Activated CD4-positive, alpha-beta T cell treated with anti-CD3 and anti-CD28 coated beads, Interleukin-2, amount 10 ng/mL, durations not matched to agents 7 days and 5 days (primary cell): ENCODE measurements around the gene LARGE2. TPM values are rescaled to one million over a fixed set of nuclear protein-coding genes. Genes with fewer than 3 reads are reported as not detected.
A peak's percentile ranks its signal among the peaks of the same experiment; 100 is the strongest.

Experiments
- CTCF ChIA-PET: fragments of 350-600 bp; sonication (Branson Sonifier 250); formaldehyde crosslinking; loops from one replicate; lab custom pipeline; 2021; ENCODE audit warnings: antibody characterized with exemption; lab: Charles Lee
- POLR2A ChIA-PET: fragments of 350-600 bp; sonication (Branson Sonifier 250); formaldehyde crosslinking; loops from one replicate; lab custom pipeline; 2021; ENCODE audit warnings: antibody characterized with exemption; lab: Charles Lee
- DNase-seq: peaks from one replicate; pipeline ENCODE4 v3.0.0-alpha.2; 2020
- H3K27ac Mint-ChIP-seq: one replicate; pipeline ENCODE4 v1.8.0; 2021; ENCODE audit warnings: mild to moderate bottlenecking, moderate library complexity, mixed read lengths
- H3K27me3 Mint-ChIP-seq: one replicate; pipeline ENCODE4 v1.8.0; 2021; ENCODE audit warnings: mixed read lengths
- H3K36me3 Mint-ChIP-seq: one replicate; pipeline ENCODE4 v1.8.0; 2021; ENCODE audit warnings: low read depth, mixed read lengths
- H3K4me1 Mint-ChIP-seq: one replicate; pipeline ENCODE4 v1.8.0; 2021; ENCODE audit warnings: mixed read lengths
- H3K4me3 Mint-ChIP-seq: one replicate; pipeline ENCODE4 v1.8.0; 2021; ENCODE audit warnings: mild to moderate bottlenecking, moderate library complexity, mixed read lengths
- H3K9me3 Mint-ChIP-seq: one replicate; pipeline ENCODE4 v1.8.0; 2021; ENCODE audit warnings: mixed read lengths
- total RNA-seq, 2 experiments: library from RNA; stranded (reverse); gene quantifications; one replicate each; pipeline ENCODE4 v1.2.3, GENCODE V29; 2021

LARGE2 gene
- total RNA-seq, 2 experiments from 2014 or later = 0.40 to 0.44 TPM

GRCh38 chr11:45920531-45921477 is 1.7 kb upstream of the LARGE2 start:
- Mint-ChIP-seq H3K36me3 (peaks cover 4% of the 10 kb centered on the region), H3K27ac (no peak overlapping the region), H3K9me3 (no peaks in the 10 kb centered on the region), H3K4me3 (no peak overlapping the region), H3K27me3 (peaks cover 22% of the 10 kb centered on the region), H3K4me1 (peaks cover 41% of the 10 kb centered on the region)
- POLR2A ChIA-PET = no interaction called here
- DNase-seq = no peak
- CTCF ChIA-PET = interaction anchor here (0.9 to 2.8 kb wide), 4 partner anchors 8 to 44 kb away, joined by 3 to 10 read pairs (median 3); no protein-coding TSS in a partner anchor

DNA sequence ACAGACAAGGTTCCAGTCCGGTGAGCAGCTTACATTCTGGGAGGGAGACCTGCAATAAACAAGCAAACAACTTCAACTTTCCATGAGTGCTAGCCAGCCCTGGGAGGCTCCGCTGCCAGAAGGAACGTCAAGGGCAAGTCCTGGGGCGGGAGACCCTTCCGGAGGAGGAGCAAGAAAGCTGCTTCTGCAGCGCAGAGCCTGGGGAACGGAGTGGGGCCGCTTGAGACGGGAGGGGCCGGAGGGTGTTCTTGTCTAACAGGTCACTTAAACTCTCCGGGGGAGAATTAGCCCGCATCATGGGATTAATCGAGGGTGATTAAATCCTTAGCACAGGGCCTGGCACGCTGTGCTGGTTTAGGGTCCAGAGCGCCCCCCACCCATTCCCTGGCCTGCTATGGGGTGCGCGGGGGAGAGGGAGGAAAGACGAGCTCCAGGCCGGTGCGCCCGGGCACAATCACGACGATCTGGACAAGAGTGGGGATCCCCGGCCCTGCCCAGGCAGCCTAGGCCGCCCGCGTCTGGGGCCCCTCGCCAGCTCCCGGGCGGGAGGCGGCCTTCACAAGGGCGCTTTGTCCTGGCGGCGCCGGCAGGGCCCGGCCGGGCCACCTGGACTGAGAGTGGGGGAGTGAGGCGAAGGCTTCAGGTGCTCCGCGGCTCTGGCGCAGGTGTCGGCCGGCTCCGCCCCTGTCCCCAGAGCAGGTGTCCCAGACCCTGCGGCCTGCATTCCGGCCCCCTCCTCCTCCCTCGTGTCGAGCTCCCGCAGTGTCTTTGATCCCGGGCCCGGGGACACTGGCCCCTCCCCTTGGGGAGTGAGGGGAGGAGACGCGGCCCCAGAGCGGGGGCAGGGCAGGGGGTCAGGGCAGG is 663 bp upstream of the LARGE2 start:
- peaks cover 33% of the 10 kb centered on the region for H3K4me1 Mint-ChIP-seq
- no peaks in the 10 kb centered on the region for H3K9me3 Mint-ChIP-seq
- DNase-seq = no peak
- H3K36me3 Mint-ChIP-seq = peaks cover 4% of the 10 kb centered on the region
- POLR2A ChIA-PET = no interaction called here
- peaks cover 22% of the 10 kb centered on the region for H3K27me3 Mint-ChIP-seq
- H3K4me3 Mint-ChIP-seq = peak overlapping the region; percentile 19
- CTCF ChIA-PET = interaction anchor here (0.9 to 1.3 kb wide), 2 partner anchors 11 to 20 kb away, joined by 3 read pairs; no protein-coding TSS in a partner anchor
- peak overlapping the region; percentile 13 for H3K27ac Mint-ChIP-seq

GRCh38 chr11:45924036-45924915 is 1.8 kb downstream of the LARGE2 start:
- CTCF ChIA-PET = interaction anchor here (0.6 to 1.1 kb wide), 2 partner anchors 41 to 50 kb away, joined by 3 to 4 read pairs; no protein-coding TSS in a partner anchor
- H3K4me3 Mint-ChIP-seq = no peak overlapping the region
- peaks cover 22% of the 10 kb centered on the region for H3K4me1 Mint-ChIP-seq
- H3K36me3 Mint-ChIP-seq = peaks cover 4% of the 10 kb centered on the region
- POLR2A ChIA-PET = interaction anchor here (0.6 kb wide), 1 partner anchor 41 kb away, joined by 4 read pairs; no protein-coding TSS in a partner anchor
- H3K27ac Mint-ChIP-seq = no peak overlapping the region
- no peak for DNase-seq
- H3K27me3 Mint-ChIP-seq = peaks cover 22% of the 10 kb centered on the region
- no peaks in the 10 kb centered on the region for H3K9me3 Mint-ChIP-seq

GRCh38 chr11:45924927-45925326 is 2.5 kb downstream of the LARGE2 start:
- H3K4me1 Mint-ChIP-seq = peaks cover 21% of the 10 kb centered on the region
- POLR2A ChIA-PET = no interaction called here
- no peak overlapping the region for H3K27ac Mint-ChIP-seq

DNA sequence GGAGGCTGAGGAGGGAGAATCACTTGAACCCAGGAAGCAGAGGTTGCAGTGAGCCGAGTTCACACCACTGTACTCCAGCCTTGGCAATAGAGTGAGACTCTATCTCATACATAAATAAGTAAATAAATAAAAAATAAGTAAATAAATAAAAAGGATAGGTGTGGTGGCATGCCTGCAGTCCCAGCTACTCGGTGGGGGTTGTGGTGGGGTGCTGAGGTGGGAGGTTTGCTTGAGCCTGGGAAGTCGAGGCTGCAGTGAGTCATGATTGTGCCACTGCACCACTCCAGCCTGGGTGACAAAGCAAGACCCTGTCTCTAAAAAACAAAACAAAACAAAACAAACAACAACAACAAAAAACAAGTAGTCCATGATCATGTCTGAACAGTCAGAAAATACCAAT is 3.1 kb downstream of the LARGE2 start:
- Mint-ChIP-seq H3K27me3 (peaks cover 22% of the 10 kb centered on the region), H3K4me1 (peaks cover 25% of the 10 kb centered on the region), H3K36me3 (peaks cover 4% of the 10 kb centered on the region), H3K27ac (no peak overlapping the region), H3K9me3 (no peaks in the 10 kb centered on the region), H3K4me3 (no peak overlapping the region)
- DNase-seq = no peak
- ChIA-PET CTCF (interaction anchor here (0.5 to 1.6 kb wide), 3 partner anchors 19 to 157 kb away, joined by 3 to 5 read pairs (median 4); no protein-coding TSS in a partner anchor), POLR2A (no interaction called here)

More at GRCh38 chr11:45924927-45925326, 2.5 kb downstream of the LARGE2 start:
- peaks cover 4% of the 10 kb centered on the region for H3K36me3 Mint-ChIP-seq
- CTCF ChIA-PET = interaction anchor here (0.5 to 1.1 kb wide), 3 partner anchors 40 to 156 kb away, joined by 3 to 4 read pairs (median 3); no protein-coding TSS in a partner anchor
- no peak overlapping the region for H3K4me3 Mint-ChIP-seq
- no peaks in the 10 kb centered on the region for H3K9me3 Mint-ChIP-seq
- peaks cover 22% of the 10 kb centered on the region for H3K27me3 Mint-ChIP-seq
- DNase-seq = no peak

DNA sequence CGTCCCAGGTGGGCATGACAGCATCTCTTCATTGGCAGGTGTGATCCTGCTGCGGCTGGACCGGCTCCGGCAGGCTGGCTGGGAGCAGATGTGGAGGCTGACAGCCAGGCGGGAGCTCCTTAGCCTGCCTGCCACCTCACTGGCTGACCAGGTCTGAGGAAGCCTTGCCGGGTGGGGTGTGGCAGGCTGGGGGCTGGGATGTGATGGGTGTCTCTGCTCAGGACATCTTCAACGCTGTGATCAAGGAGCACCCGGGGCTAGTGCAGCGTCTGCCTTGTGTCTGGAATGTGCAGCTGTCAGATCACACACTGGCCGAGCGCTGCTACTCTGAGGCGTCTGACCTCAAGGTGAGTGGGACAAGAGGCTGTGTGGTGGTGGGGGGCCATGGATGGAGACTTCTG is 3.5 kb downstream of the LARGE2 start:
- Mint-ChIP-seq H3K36me3 (peaks cover 4% of the 10 kb centered on the region), H3K9me3 (no peaks in the 10 kb centered on the region), H3K27me3 (peaks cover 22% of the 10 kb centered on the region), H3K4me1 (peaks cover 29% of the 10 kb centered on the region), H3K27ac (peak overlapping the region; percentile 36), H3K4me3 (no peak overlapping the region)
- POLR2A ChIA-PET = no interaction called here
- CTCF ChIA-PET = interaction anchor here (1.1 to 1.6 kb wide), 2 partner anchors 10 to 20 kb away, joined by 3 to 5 read pairs; no protein-coding TSS in a partner anchor
- no peak for DNase-seq

- Mint-ChIP-seq H3K4me3 (no peak overlapping the region), H3K4me1 (peaks cover 32% of the 10 kb centered on the region), H3K36me3 (peaks cover 2% of the 10 kb centered on the region), H3K27me3 (peaks cover 17% of the 10 kb centered on the region), H3K9me3 (no peaks in the 10 kb centered on the region), H3K27ac (peak overlapping the region; percentile 46)
- ChIA-PET POLR2A (no interaction called here), CTCF (interaction anchor here (1.1 to 1.6 kb wide), 2 partner anchors 10 to 21 kb away, joined by 3 to 5 read pairs; no protein-coding TSS in a partner anchor)
- no peak for DNase-seq
Measured at GRCh38 chr11:45926536-45927331, 4.3 kb downstream of the LARGE2 start.

DNA sequence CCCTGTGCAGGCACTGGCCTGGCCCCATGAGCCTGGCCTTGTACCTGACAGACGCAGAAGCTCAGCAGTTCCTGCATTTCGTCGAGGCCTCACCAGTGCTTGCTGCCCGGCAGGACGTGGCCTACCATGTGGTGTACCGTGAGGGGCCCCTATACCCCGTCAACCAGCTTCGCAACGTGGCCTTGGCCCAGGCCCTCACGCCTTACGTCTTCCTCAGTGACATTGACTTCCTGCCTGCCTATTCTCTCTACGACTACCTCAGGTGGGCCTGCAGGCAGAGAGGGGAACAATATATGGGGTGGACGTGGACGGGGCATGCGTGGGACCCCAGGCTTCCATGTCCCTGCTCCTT is 4.9 kb downstream of the LARGE2 start:
- Mint-ChIP-seq H3K36me3 (peaks cover 3% of the 10 kb centered on the region), H3K9me3 (no peaks in the 10 kb centered on the region), H3K4me1 (peaks cover 32% of the 10 kb centered on the region), H3K4me3 (no peak overlapping the region), H3K27ac (peak overlapping the region; percentile 79), H3K27me3 (peaks cover 16% of the 10 kb centered on the region)
- DNase-seq = no peak
- CTCF ChIA-PET = interaction anchor here (1.1 to 2.9 kb wide), 3 partner anchors 8 to 21 kb away, joined by 3 to 10 read pairs (median 5); partner anchors contain the start of gene PEX16
- POLR2A ChIA-PET = interaction anchor here (0.6 kb wide), 1 partner anchor 8 kb away, joined by 3 read pairs; no protein-coding TSS in a partner anchor

GRCh38 chr11:45927684-45928413 is 5.4 kb downstream of the LARGE2 start:
- DNase-seq = no peak

DNA sequence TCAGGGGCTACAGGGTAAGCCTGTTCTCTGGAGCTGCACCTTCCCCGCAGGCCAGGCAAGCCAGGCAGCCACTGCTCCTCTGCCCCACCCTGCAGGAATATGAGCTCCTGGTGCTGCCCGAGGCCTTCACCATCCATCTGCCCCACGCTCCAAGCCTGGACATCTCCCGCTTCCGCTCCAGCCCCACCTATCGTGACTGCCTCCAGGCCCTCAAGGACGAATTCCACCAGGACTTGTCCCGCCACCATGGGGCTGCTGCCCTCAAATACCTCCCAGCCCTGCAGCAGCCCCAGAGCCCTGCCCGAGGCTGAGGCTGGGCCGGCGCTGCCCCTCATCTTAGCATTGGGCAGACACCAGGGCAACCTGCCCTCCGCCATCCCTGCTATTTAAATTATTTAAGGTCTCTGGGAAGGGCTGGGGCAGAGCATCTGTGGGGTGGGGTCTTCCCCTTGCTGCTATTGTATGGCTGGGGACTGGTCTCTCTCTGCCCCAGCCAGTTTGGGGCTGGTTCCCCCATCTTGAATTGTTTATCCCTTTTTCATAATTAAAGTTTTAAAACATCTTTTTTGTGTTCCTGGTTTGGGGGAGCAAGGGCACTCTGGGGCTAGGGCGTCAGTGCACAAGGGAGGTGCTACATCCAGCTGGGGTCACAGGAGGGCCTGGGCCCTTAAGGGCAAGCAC is 6.2 kb downstream of the LARGE2 start:
- Mint-ChIP-seq H3K36me3 (peaks cover 6% of the 10 kb centered on the region), H3K9me3 (no peaks in the 10 kb centered on the region), H3K4me3 (no peak overlapping the region), H3K27ac (peak overlapping the region; percentile 9), H3K4me1 (peaks cover 29% of the 10 kb centered on the region), H3K27me3 (peaks cover 11% of the 10 kb centered on the region)
- ChIA-PET POLR2A (no interaction called here), CTCF (interaction anchor here (1.2 to 2.9 kb wide), 2 partner anchors 10 to 31 kb away, joined by 4 to 10 read pairs; partner anchors contain the start of gene PEX16)
- DNase-seq = no peak

More at GRCh38 chr11:45927684-45928413, 5.4 kb downstream of the LARGE2 start:
- POLR2A ChIA-PET = interaction anchor here (0.6 kb wide), 1 partner anchor 9 kb away, joined by 3 read pairs; no protein-coding TSS in a partner anchor
- no peak overlapping the region for H3K4me3 Mint-ChIP-seq
- H3K4me1 Mint-ChIP-seq = peaks cover 32% of the 10 kb centered on the region
- no peaks in the 10 kb centered on the region for H3K9me3 Mint-ChIP-seq
- CTCF ChIA-PET = interaction anchor here (1.2 to 2.9 kb wide), 2 partner anchors 9 to 31 kb away, joined by 4 to 10 read pairs; partner anchors contain the start of gene PEX16
- H3K36me3 Mint-ChIP-seq = peaks cover 5% of the 10 kb centered on the region
- H3K27me3 Mint-ChIP-seq = peaks cover 16% of the 10 kb centered on the region
- peak overlapping the region; percentile 79 for H3K27ac Mint-ChIP-seq
